MM.1S (cell line): ENCODE data around the gene TEX28.

ENCODE experiments used
- EZH2 ChIP-seq: fragments of 300-600 bp; sonication (generic); optimal IDR thresholded peaks from 2 replicates; pipeline ENCODE3; 2017; ENCODE audit warnings: low read depth, mild to moderate bottlenecking, antibody characterized with exemption, low read length, mixed read lengths
- EZH2phosphoT487 ChIP-seq: fragments of 300-600 bp; sonication (generic); IDR thresholded peaks from 2 replicates; pipeline ENCODE4 v1.6.1; 2018; ENCODE audit warnings: antibody characterized with exemption, low read length
- TF ChIP-seq, protein P1 (sequence below): fragments of 300-600 bp; sonication (generic); IDR thresholded peaks from 2 replicates; pipeline ENCODE4 v1.5.1; 2016; ENCODE audit warnings: antibody characterized with exemption, low read length, mixed read lengths

DNA sequence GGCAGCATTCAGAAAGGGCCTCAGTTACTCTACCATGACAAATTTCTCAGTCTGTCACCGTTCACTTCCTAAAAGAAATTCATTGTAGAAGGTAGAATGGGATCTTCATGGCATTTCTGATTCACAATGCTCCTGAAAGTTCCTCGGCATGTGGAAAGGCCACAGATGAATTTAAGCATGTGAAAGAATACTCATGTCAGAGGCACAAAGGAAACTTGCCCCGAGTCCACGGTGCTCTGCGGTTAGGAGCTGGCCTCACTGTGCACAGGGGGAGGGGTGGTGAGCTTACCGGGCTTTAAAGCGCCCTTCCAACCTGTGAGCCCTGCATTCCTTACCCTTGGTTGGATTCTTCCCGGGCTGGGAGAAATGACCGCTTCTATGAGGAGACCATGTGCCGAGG is 9.9 kb upstream of the TEX28 start:
- TF ChIP-seq, protein P1, sequence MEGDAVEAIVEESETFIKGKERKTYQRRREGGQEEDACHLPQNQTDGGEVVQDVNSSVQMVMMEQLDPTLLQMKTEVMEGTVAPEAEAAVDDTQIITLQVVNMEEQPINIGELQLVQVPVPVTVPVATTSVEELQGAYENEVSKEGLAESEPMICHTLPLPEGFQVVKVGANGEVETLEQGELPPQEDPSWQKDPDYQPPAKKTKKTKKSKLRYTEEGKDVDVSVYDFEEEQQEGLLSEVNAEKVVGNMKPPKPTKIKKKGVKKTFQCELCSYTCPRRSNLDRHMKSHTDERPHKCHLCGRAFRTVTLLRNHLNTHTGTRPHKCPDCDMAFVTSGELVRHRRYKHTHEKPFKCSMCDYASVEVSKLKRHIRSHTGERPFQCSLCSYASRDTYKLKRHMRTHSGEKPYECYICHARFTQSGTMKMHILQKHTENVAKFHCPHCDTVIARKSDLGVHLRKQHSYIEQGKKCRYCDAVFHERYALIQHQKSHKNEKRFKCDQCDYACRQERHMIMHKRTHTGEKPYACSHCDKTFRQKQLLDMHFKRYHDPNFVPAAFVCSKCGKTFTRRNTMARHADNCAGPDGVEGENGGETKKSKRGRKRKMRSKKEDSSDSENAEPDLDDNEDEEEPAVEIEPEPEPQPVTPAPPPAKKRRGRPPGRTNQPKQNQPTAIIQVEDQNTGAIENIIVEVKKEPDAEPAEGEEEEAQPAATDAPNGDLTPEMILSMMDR, result no peak
- TF ChIP-seq EZH2 (no peak), EZH2phosphoT487 (no peak)
